Tibial artery (tissue), 4 donors: ENCODE results near the gene CBL.

Experiments
- DNase-seq, 2 donors: peaks; one replicate each; pipeline ENCODE4 v3.0.0-alpha.2; 2019
- H3K27ac ChIP-seq, 2 donors: fragments of 200-600 bp; sonication (generic) in 1 of 2; 1 replicate in 1 of 2; 2 replicates in 1 of 2; pipeline ENCODE4 v1.5.1; 2018 to 2019; ENCODE audit warnings: mild to moderate bottlenecking in 1 of 2
- H3K27me3 ChIP-seq, 2 donors: fragments of 200-600 bp; sonication (generic) in 1 of 2; one replicate each; pipeline versions ENCODE4 v1.5.1 to v1.6.0; 2016 to 2019
- H3K36me3 ChIP-seq, 3 donors: fragments of 200-600 bp; sonication (generic) in 2 of 3; one replicate each; pipeline ENCODE4 v1.5.1; 2016 to 2019; ENCODE audit warnings: mild to moderate bottlenecking in 2 of 3
- H3K4me1 ChIP-seq, 4 donors: fragments of 200-600 bp; sonication (generic) in 2 of 4; 1 replicate in 3 of 4; 2 replicates in 1 of 4; pipeline ENCODE4 v1.5.1; 2016 to 2019
- H3K4me3 ChIP-seq, 2 donors: fragments of 200-600 bp; sonication (generic) in 1 of 2; 1 replicate in 1 of 2; 2 replicates in 1 of 2; pipeline ENCODE4 v1.5.1; 2018 to 2019; ENCODE audit warnings: mild to moderate bottlenecking in 2 of 2
- H3K9me3 ChIP-seq, 3 donors: fragments of 200-600 bp; sonication (generic) in 1 of 3; one replicate each; pipeline ENCODE4 v1.5.1; 2016 to 2019
- CTCF ChIP-seq, 2 experiments: fragments of 200-600 bp in 1 of 2; fragments of 450-650 bp in 1 of 2; IDR thresholded peaks; one replicate each; pipeline ENCODE4 v1.5.1; 2017 to 2019; ENCODE audit warnings: antibody characterized with exemption in 2 of 2, mild to moderate bottlenecking in 1 of 2, moderate library complexity in 1 of 2
- intact Hi-C: fragments of 100-400 bp; cut with DNase I; formaldehyde crosslinking; loops from one replicate; pipeline ENCODE4 v1.15.0; 2023; ENCODE audit warnings: low total_unique reads

CBL gene

GRCh38 chr11:119236490-119236889 is 30.4 kb downstream of the CBL start:
- peaks cover 0 to 30% (median 15%) of the 10 kb centered on the region in 3 donors for H3K36me3 ChIP-seq
- TF ChIP-seq CTCF (IDR thresholded peaks at IDR 0.05): no peak
- H3K9me3 ChIP-seq: no peaks in the 10 kb centered on the region
- intact Hi-C loops: no loop called here
- H3K4me1 ChIP-seq: no peaks in the 10 kb centered on the region
- H3K4me3 ChIP-seq: no peak overlapping the region
- no peaks in the 10 kb centered on the region for H3K27me3 ChIP-seq
- no peak for DNase-seq
- no peak overlapping the region for H3K27ac ChIP-seq

GRCh38 chr11:119236891-119237290 is 30.8 kb downstream of the CBL start:
- H3K9me3 ChIP-seq: no peaks in the 10 kb centered on the region

GRCh38 chr11:119237515-119237914 is 31.4 kb downstream of the CBL start:
- no peaks in the 10 kb centered on the region for H3K27me3 ChIP-seq
- no peak for DNase-seq
- TF ChIP-seq CTCF (IDR thresholded peaks at IDR 0.05): no peak
- H3K27ac ChIP-seq: no peak overlapping the region
- peaks cover 0 to 2% (median 0%) of the 10 kb centered on the region in 4 donors for H3K4me1 ChIP-seq
- no peak overlapping the region for H3K4me3 ChIP-seq
- H3K9me3 ChIP-seq: no peaks in the 10 kb centered on the region
- H3K36me3 ChIP-seq: peaks cover 0 to 26% (median 13%) of the 10 kb centered on the region in 3 donors
- intact Hi-C loops: no loop called here

More at GRCh38 chr11:119236891-119237290, 30.8 kb downstream of the CBL start:
- no peak for DNase-seq
- no peaks in the 10 kb centered on the region for H3K4me1 ChIP-seq
- H3K27me3 ChIP-seq: no peaks in the 10 kb centered on the region
- no peak overlapping the region for H3K27ac ChIP-seq
- peaks cover 0 to 30% (median 15%) of the 10 kb centered on the region in 3 donors for H3K36me3 ChIP-seq
- intact Hi-C loops: no loop called here
- no peak overlapping the region for H3K4me3 ChIP-seq
- TF ChIP-seq CTCF (IDR thresholded peaks at IDR 0.05): no peak

- Histone ChIP-seq H3K4me1 (peaks cover 0 to 8% (median 0%) of the 10 kb centered on the region in 4 donors), H3K4me3 (no peak overlapping the region), H3K9me3 (no peaks in the 10 kb centered on the region), H3K36me3 (no peaks in the 10 kb centered on the region), H3K27me3 (no peaks in the 10 kb centered on the region), H3K27ac (no peak overlapping the region)
- no peak for DNase-seq
- intact Hi-C loops: no loop called here
- no peak for TF ChIP-seq CTCF (IDR thresholded peaks at IDR 0.05)
Observed at GRCh38 chr11:119248750-119249670, 42.9 kb downstream of the CBL start.

- TF ChIP-seq CTCF (IDR thresholded peaks at IDR 0.05): no peak
- Histone ChIP-seq H3K27ac (no peak overlapping the region), H3K27me3 (no peaks in the 10 kb centered on the region), H3K4me3 (no peak overlapping the region), H3K4me1 (peaks cover 0 to 8% (median 0%) of the 10 kb centered on the region in 4 donors), H3K9me3 (no peaks in the 10 kb centered on the region), H3K36me3 (peaks cover 0 to under 1% (median under 1%) of the 10 kb centered on the region in 3 donors)
- DNase-seq: no peak
- intact Hi-C loops: no loop called here
Observed at GRCh38 chr11:119249671-119250010, 43.5 kb downstream of the CBL start.
